WTC11 (cell line): Measurements from ENCODE around the gene GPATCH8.

Experiments used
- KAT7 ChIP-seq: sonication (generic); formaldehyde crosslinking; IDR thresholded peaks from 2 replicates; pipeline ENCODE4 v1.8.1; 2023; ENCODE audit warnings: missing genetic modification reagents, mild to moderate bottlenecking, borderline replicate concordance
- NR3C1 ChIP-seq: sonication (generic); formaldehyde crosslinking; conservative IDR thresholded peaks from 2 replicates; pipeline ENCODE4 v1.8.1; 2023; ENCODE audit warnings: low read depth, mild to moderate bottlenecking, missing genetic modification reagents
- TCF7 ChIP-seq: sonication (generic); formaldehyde crosslinking; IDR thresholded peaks from 2 replicates; pipeline ENCODE4 v1.8.0; 2022; ENCODE audit warnings: mild to moderate bottlenecking, low read depth, missing genetic modification reagents, moderate library complexity
- ZBTB21 ChIP-seq: sonication (generic); formaldehyde crosslinking; IDR thresholded peaks from 2 replicates; pipeline ENCODE4 v1.8.1; 2023; ENCODE audit warnings: mild to moderate bottlenecking, missing genetic modification reagents, borderline replicate concordance
- ZNF121 ChIP-seq: sonication (generic); formaldehyde crosslinking; IDR thresholded peaks from 2 replicates; pipeline ENCODE4 v1.8.0; 2023; ENCODE audit warnings: missing genetic modification reagents
- TF ChIP-seq, protein P1 (sequence below): fragments of 200-600 bp; IDR thresholded peaks from 2 replicates; pipeline ENCODE4 v1.8.0; 2022; ENCODE audit warnings: antibody characterized with exemption
- TF ChIP-seq, protein P2 (sequence below): sonication (generic); formaldehyde crosslinking; IDR thresholded peaks from 2 replicates; pipeline ENCODE4 v1.8.0; 2022; ENCODE audit warnings: mild to moderate bottlenecking, missing genetic modification reagents
- TF ChIP-seq, protein P3 (sequence below): fragments of 250-450 bp; sonication (Bioruptor Pico); IDR thresholded peaks from 2 replicates; pipeline ENCODE4 v1.8.0; 2021; ENCODE audit warnings: mild to moderate bottlenecking
- TF ChIP-seq, protein P4 (sequence below): fragments of 250-450 bp; sonication (Bioruptor Pico); conservative IDR thresholded peaks from 2 replicates; pipeline ENCODE4 v1.9.0; 2021; ENCODE audit warnings: mild to moderate bottlenecking
- TF ChIP-seq, protein P5 (sequence below): fragments of 250-450 bp; sonication (Bioruptor Pico); IDR thresholded peaks from 2 replicates; pipeline ENCODE4 v2.1.2; 2022; ENCODE audit warnings: mild to moderate bottlenecking, moderate library complexity
- TF ChIP-seq, protein P6 (sequence below): sonication (generic); formaldehyde crosslinking; IDR thresholded peaks from 2 replicates; pipeline ENCODE4 v1.8.1; 2022; ENCODE audit warnings: low read depth, missing genetic modification reagents, borderline replicate concordance

DNA sequence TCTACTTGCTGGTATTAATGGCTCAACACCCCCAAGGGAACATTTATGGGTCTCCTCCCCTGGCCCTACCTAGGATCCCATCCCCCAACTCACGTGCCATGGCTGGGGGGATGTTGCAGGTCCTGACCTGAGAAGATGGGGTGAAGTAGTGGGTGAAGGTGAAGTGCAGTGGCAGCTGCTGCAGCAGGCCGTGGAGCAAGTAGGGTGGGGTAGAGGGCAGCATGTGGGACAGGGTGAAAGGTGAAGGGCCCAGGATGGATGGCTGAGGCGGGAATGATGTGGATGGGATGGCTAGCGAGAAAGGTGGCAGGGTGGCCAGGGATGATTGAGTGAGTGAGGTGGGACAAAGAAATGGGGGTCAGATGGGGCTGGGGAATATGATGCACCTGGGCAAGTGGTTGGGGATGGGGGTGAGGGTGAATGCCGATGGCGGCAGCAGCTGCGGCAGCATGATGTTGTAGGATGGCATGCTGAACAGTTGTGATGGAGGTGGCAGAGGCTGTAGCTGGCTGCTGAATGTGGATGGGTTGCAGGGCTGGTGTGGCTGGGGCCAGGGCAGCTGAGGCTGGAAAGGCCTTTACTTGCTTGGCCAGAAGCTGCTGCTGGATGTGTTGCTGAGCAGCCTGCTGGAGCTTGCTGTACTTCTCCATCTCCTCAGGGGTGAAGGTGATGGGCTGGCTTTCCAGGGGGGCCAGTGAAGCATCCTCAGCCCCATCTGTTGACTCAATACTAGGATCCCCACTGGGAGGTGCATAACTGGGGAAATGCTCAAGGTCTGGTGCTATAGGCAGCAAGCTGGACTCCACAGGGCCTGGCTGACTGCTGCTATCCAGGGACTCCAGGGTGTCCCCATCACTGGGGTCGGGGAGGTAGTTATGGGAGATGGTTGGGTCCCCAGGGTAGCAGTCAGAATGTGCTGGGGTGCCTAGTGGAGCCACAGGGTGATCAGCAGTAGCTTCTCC lies 105.4 kb downstream of the GPATCH8 start:
- TF ChIP-seq, protein P1, sequence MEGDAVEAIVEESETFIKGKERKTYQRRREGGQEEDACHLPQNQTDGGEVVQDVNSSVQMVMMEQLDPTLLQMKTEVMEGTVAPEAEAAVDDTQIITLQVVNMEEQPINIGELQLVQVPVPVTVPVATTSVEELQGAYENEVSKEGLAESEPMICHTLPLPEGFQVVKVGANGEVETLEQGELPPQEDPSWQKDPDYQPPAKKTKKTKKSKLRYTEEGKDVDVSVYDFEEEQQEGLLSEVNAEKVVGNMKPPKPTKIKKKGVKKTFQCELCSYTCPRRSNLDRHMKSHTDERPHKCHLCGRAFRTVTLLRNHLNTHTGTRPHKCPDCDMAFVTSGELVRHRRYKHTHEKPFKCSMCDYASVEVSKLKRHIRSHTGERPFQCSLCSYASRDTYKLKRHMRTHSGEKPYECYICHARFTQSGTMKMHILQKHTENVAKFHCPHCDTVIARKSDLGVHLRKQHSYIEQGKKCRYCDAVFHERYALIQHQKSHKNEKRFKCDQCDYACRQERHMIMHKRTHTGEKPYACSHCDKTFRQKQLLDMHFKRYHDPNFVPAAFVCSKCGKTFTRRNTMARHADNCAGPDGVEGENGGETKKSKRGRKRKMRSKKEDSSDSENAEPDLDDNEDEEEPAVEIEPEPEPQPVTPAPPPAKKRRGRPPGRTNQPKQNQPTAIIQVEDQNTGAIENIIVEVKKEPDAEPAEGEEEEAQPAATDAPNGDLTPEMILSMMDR: no peak
- TF ChIP-seq ZBTB21: no peak
- TF ChIP-seq, protein P2, sequence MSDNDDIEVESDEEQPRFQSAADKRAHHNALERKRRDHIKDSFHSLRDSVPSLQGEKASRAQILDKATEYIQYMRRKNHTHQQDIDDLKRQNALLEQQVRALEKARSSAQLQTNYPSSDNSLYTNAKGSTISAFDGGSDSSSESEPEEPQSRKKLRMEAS (CRISPR knock-in tag): no peak
- TF ChIP-seq ZNF121 (CRISPR knock-in tag): no peak
- TF ChIP-seq NR3C1 (CRISPR knock-in tag): no peak
- TF ChIP-seq, protein P3, sequence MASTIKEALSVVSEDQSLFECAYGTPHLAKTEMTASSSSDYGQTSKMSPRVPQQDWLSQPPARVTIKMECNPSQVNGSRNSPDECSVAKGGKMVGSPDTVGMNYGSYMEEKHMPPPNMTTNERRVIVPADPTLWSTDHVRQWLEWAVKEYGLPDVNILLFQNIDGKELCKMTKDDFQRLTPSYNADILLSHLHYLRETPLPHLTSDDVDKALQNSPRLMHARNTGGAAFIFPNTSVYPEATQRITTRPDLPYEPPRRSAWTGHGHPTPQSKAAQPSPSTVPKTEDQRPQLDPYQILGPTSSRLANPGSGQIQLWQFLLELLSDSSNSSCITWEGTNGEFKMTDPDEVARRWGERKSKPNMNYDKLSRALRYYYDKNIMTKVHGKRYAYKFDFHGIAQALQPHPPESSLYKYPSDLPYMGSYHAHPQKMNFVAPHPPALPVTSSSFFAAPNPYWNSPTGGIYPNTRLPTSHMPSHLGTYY (CRISPR knock-in tag): no peak
- TF ChIP-seq, protein P4, sequence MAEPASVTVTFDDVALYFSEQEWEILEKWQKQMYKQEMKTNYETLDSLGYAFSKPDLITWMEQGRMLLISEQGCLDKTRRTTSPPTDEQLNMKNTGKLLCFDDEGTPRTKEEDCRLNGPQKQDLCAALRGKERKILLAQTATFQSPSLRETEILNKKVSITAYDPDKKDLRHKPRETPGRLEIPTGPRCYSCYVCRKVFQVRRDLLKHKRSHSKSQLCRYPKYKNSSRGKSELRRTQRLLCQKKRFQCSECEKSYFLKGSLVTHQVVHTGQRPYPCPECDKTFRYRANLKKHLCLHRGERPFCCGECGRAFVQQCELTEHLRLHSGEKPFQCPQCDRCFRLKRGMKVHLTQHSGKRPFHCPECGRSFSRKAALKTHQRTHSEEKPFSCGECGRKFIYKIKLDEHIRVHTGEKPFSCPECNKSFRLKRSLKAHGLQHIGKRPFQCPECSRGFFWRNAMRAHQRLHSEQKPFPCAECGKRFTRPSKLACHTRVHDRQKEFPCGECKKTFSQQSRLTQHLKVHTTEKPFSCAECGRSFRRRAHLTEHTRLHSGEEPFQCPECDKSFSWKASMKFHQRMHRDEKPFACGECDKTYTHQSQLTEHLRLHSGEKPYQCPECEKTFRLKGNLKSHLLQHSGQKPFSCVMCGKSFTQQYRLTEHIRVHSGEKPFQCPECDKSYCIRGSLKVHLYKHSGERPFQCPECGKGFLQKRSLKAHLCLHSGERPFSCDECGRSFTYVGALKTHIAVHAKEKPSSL (CRISPR knock-in tag): no peak
- TF ChIP-seq, protein P5, sequence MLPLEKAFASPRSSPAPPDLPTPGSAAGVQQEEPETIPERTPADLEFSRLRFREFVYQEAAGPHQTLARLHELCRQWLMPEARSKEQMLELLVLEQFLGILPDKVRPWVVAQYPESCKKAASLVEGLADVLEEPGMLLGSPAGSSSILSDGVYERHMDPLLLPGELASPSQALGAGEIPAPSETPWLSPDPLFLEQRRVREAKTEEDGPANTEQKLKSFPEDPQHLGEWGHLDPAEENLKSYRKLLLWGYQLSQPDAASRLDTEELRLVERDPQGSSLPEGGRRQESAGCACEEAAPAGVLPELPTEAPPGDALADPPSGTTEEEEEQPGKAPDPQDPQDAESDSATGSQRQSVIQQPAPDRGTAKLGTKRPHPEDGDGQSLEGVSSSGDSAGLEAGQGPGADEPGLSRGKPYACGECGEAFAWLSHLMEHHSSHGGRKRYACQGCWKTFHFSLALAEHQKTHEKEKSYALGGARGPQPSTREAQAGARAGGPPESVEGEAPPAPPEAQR: no peak
- no peak for TF ChIP-seq TCF7
- no peak for TF ChIP-seq KAT7 (CRISPR knock-in tag)
- TF ChIP-seq, protein P6, sequence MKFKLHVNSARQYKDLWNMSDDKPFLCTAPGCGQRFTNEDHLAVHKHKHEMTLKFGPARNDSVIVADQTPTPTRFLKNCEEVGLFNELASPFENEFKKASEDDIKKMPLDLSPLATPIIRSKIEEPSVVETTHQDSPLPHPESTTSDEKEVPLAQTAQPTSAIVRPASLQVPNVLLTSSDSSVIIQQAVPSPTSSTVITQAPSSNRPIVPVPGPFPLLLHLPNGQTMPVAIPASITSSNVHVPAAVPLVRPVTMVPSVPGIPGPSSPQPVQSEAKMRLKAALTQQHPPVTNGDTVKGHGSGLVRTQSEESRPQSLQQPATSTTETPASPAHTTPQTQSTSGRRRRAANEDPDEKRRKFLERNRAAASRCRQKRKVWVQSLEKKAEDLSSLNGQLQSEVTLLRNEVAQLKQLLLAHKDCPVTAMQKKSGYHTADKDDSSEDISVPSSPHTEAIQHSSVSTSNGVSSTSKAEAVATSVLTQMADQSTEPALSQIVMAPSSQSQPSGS (CRISPR knock-in tag): no peak
